Measurements from ENCODE around the gene TMPRSS7.

The TMPRSS7 gene

DNA sequence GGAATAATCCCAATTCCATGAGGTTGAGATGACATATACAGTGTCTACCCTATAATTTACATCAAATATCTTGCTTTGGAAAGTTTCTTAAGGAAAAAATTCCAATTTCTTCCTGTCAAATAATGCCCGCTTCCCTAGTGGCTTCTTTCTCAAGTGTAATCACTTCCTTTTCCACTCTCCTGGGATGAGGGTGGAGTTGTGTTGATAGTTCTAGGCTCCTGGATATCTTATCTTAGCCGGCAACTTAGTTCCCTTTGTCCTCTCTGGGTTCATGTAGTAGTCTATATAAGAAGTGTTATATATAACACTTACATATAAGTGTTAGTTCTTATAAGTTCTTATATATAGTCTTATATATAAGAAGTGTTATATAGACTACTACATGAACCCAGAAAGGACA, 24.9 kb upstream of the TMPRSS7 start:
- Histone ChIP-seq H3K9me2 (replicated peaks; ENCODE audit: insufficient read depth, low read length) (no peaks in the 10 kb centered on the region), H3K9ac (ENCODE audit: low read length) (no peak overlapping the region), H3K36me3 (ENCODE audit: low read length) (no peaks in the 10 kb centered on the region), H3K79me2 (ENCODE audit: insufficient read depth, low read length) (no peaks in the 10 kb centered on the region), H4K20me1 (ENCODE audit: low read depth, low read length) (no peaks in the 10 kb centered on the region), H3K4me2 (ENCODE audit: low read depth, low read length, poor library complexity, severe bottlenecking) (no peak overlapping the region), H3K27ac (ENCODE audit: low read depth, low read length) (no peak overlapping the region), H3K27me3 (ENCODE audit: low read length) (no peaks in the 10 kb centered on the region), H3K9me3 (ENCODE audit: insufficient read depth, low read length) (no peaks in the 10 kb centered on the region), H3F3A (ENCODE audit: insufficient read depth) (no peaks in the 10 kb centered on the region), H2AFZ (ENCODE audit: low read depth, low read length, severe bottlenecking) (no peak overlapping the region), H3K4me3 (ENCODE audit: insufficient read depth, low read length, poor library complexity, severe bottlenecking) (no peak overlapping the region)
- TF ChIP-seq EZH2phosphoT487 (conservative IDR thresholded peaks at IDR 0.05; ENCODE audit: low read length): no peak
- TF ChIP-seq, protein P1, sequence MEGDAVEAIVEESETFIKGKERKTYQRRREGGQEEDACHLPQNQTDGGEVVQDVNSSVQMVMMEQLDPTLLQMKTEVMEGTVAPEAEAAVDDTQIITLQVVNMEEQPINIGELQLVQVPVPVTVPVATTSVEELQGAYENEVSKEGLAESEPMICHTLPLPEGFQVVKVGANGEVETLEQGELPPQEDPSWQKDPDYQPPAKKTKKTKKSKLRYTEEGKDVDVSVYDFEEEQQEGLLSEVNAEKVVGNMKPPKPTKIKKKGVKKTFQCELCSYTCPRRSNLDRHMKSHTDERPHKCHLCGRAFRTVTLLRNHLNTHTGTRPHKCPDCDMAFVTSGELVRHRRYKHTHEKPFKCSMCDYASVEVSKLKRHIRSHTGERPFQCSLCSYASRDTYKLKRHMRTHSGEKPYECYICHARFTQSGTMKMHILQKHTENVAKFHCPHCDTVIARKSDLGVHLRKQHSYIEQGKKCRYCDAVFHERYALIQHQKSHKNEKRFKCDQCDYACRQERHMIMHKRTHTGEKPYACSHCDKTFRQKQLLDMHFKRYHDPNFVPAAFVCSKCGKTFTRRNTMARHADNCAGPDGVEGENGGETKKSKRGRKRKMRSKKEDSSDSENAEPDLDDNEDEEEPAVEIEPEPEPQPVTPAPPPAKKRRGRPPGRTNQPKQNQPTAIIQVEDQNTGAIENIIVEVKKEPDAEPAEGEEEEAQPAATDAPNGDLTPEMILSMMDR (IDR thresholded peaks at IDR 0.05; ENCODE audit: insufficient read depth, low read length, poor library complexity, severe bottlenecking): no peak

DNA sequence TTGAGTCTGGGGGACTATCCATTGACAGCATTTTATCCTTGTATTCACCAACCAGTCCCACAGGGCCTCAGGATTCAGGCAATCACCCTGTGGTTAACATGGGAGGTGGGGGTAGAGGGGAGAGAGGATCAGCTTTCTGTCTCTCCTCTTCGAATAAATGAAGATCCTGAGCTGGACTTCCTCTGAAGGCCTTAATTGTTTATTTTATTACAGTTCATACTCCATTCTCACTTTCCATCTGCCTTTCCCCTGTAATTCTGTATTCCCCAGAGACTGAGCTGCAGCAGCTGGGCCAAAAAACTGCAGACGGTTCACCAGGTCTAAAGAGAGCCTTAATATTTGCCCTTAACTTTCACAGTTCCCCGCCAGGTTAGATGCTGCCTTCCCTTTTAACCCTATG, 23.9 kb upstream of the TMPRSS7 start:
- no peaks in the 10 kb centered on the region for H3K9me2 ChIP-seq (replicated peaks; ENCODE audit: insufficient read depth, low read length)
- H3K4me2 ChIP-seq (ENCODE audit: low read depth, low read length, poor library complexity, severe bottlenecking): no peak overlapping the region
- H3K9me3 ChIP-seq (ENCODE audit: insufficient read depth, low read length): no peaks in the 10 kb centered on the region
- no peaks in the 10 kb centered on the region for H4K20me1 ChIP-seq (ENCODE audit: low read depth, low read length)
- no peak overlapping the region for H3K27ac ChIP-seq (ENCODE audit: low read depth, low read length)
- no peak overlapping the region for H3K9ac ChIP-seq (ENCODE audit: low read length)
- H3K4me3 ChIP-seq (ENCODE audit: insufficient read depth, low read length, poor library complexity, severe bottlenecking): no peak overlapping the region
- H3K79me2 ChIP-seq (ENCODE audit: insufficient read depth, low read length): no peaks in the 10 kb centered on the region
- H3K27me3 ChIP-seq (ENCODE audit: low read length): no peaks in the 10 kb centered on the region
- H3F3A ChIP-seq (ENCODE audit: insufficient read depth): no peaks in the 10 kb centered on the region
- H3K36me3 ChIP-seq (ENCODE audit: low read length): no peaks in the 10 kb centered on the region
- TF ChIP-seq, protein P1 (IDR thresholded peaks at IDR 0.05; ENCODE audit: insufficient read depth, low read length, poor library complexity, severe bottlenecking): no peak
- no peak for TF ChIP-seq EZH2phosphoT487 (conservative IDR thresholded peaks at IDR 0.05; ENCODE audit: low read length)
- H2AFZ ChIP-seq (ENCODE audit: low read depth, low read length, severe bottlenecking): no peak overlapping the region

GRCh38 chr3:112011376-112011940, 23.1 kb upstream of the TMPRSS7 start:
- Histone ChIP-seq H3K4me3 (ENCODE audit: insufficient read depth, low read length, poor library complexity, severe bottlenecking) (no peak overlapping the region), H3K79me2 (ENCODE audit: insufficient read depth, low read length) (no peaks in the 10 kb centered on the region), H3K9ac (ENCODE audit: low read length) (no peak overlapping the region), H3K9me2 (replicated peaks; ENCODE audit: insufficient read depth, low read length) (no peaks in the 10 kb centered on the region), H3K27ac (ENCODE audit: low read depth, low read length) (no peak overlapping the region), H3K9me3 (ENCODE audit: insufficient read depth, low read length) (no peaks in the 10 kb centered on the region), H2AFZ (ENCODE audit: low read depth, low read length, severe bottlenecking) (no peak overlapping the region), H4K20me1 (ENCODE audit: low read depth, low read length) (no peaks in the 10 kb centered on the region), H3K36me3 (ENCODE audit: low read length) (no peaks in the 10 kb centered on the region), H3K4me2 (ENCODE audit: low read depth, low read length, poor library complexity, severe bottlenecking) (no peak overlapping the region), H3K27me3 (ENCODE audit: low read length) (no peaks in the 10 kb centered on the region), H3F3A (ENCODE audit: insufficient read depth) (no peaks in the 10 kb centered on the region)
- no peak for TF ChIP-seq EZH2phosphoT487 (conservative IDR thresholded peaks at IDR 0.05; ENCODE audit: low read length)
- TF ChIP-seq, protein P1 (IDR thresholded peaks at IDR 0.05; ENCODE audit: insufficient read depth, low read length, poor library complexity, severe bottlenecking): no peak

All from SU-DHL-6 (cell line).